Duodenal mucosa (tissue), 2 donors: ENCODE data around the gene RFT1.

Source experiments
- H3K27ac ChIP-seq: one replicate; pipeline ENCODE4 v1.7.0; 2013; ENCODE audit warnings: low read depth, low read length
- H3K27me3 ChIP-seq, 2 donors: one replicate each; pipeline ENCODE4 v1.7.0; 2013; ENCODE audit warnings: low read length in 2 of 2, control low read depth in 1 of 2; ENCODE audit not compliant: insufficient read depth in 2 of 2, control insufficient read depth in 1 of 2
- H3K36me3 ChIP-seq, 2 donors: one replicate each; pipeline ENCODE4 v1.7.0; 2013; ENCODE audit warnings: low read length in 2 of 2, control low read depth in 1 of 2; ENCODE audit not compliant: insufficient read depth in 2 of 2, control insufficient read depth in 1 of 2
- H3K4me1 ChIP-seq, 2 donors: one replicate each; pipeline ENCODE4 v1.7.0; 2013; ENCODE audit warnings: low read length in 2 of 2, control low read depth in 1 of 2; ENCODE audit not compliant: insufficient read depth in 2 of 2, control insufficient read depth in 1 of 2
- H3K4me3 ChIP-seq, 2 donors: one replicate each; pipeline ENCODE4 v1.7.0; 2013; ENCODE audit warnings: low read length in 2 of 2, low read depth in 1 of 2
- H3K9ac ChIP-seq, 2 donors: one replicate each; pipeline ENCODE4 v1.7.0; 2013; ENCODE audit warnings: low read length in 2 of 2, low read depth in 1 of 2
- H3K9me3 ChIP-seq, 2 donors: one replicate each; pipeline ENCODE4 v1.7.0; 2013; ENCODE audit warnings: low read length in 2 of 2, control low read depth in 1 of 2; ENCODE audit not compliant: control insufficient read depth in 1 of 2

The RFT1 gene

GRCh38 chr3:53170325-53171063, 40.3 kb upstream of the RFT1 start:
- Histone ChIP-seq H3K36me3 (peaks cover 3 to 34% of the 10 kb centered on the region in 2 donors), H3K4me3 (peak overlapping the region; percentile 2 to 41), H3K4me1 (peaks cover 67 to 73% of the 10 kb centered on the region in 2 donors), H3K9ac (no peak overlapping the region), H3K27me3 (no peaks in the 10 kb centered on the region), H3K27ac (peak overlapping the region; percentile 45), H3K9me3 (no peaks in the 10 kb centered on the region)

GRCh38 chr3:53169832-53170324, 39.6 kb upstream of the RFT1 start:
- Histone ChIP-seq H3K4me1 (peaks cover 67 to 71% of the 10 kb centered on the region in 2 donors), H3K9ac (no peak overlapping the region), H3K27ac (peak overlapping the region; percentile 8), H3K36me3 (peaks cover 3 to 34% of the 10 kb centered on the region in 2 donors), H3K9me3 (no peaks in the 10 kb centered on the region), H3K4me3 (peak overlapping the region; percentile 19 to 61), H3K27me3 (no peaks in the 10 kb centered on the region)

- Histone ChIP-seq H3K9ac (peak overlapping the region; percentile 16 to 27), H3K4me1 (peaks cover 67 to 76% of the 10 kb centered on the region in 2 donors), H3K27me3 (no peaks in the 10 kb centered on the region), H3K27ac (peak overlapping the region; percentile 8), H3K9me3 (no peaks in the 10 kb centered on the region), H3K36me3 (peaks cover 3 to 33% of the 10 kb centered on the region in 2 donors), H3K4me3 (peak overlapping the region; percentile 19 to 61)
These were observed 39.0 kb upstream of the RFT1 start for GRCh38 chr3:53169045-53169831.

- H3K36me3 ChIP-seq = peaks cover 3 to 25% of the 10 kb centered on the region in 2 donors
- H3K27ac ChIP-seq = no peak overlapping the region
- no peaks in the 10 kb centered on the region for H3K9me3 ChIP-seq
- peaks cover 74 to 84% of the 10 kb centered on the region in 2 donors for H3K4me1 ChIP-seq
- no peaks in the 10 kb centered on the region for H3K27me3 ChIP-seq
- H3K9ac ChIP-seq = peak overlapping the region in 1 of 2 donors; percentile 27
- peak overlapping the region in 1 of 2 donors; percentile 33 for H3K4me3 ChIP-seq
These were observed 38.1 kb upstream of the RFT1 start for GRCh38 chr3:53168175-53168923.

GRCh38 chr3:53167418-53168174, 37.4 kb upstream of the RFT1 start:
- Histone ChIP-seq H3K9ac (peak overlapping the region in 1 of 2 donors; percentile 11), H3K27ac (no peak overlapping the region), H3K27me3 (no peaks in the 10 kb centered on the region), H3K4me3 (peak overlapping the region in 1 of 2 donors; percentile 30), H3K36me3 (peaks cover 3 to 22% of the 10 kb centered on the region in 2 donors), H3K4me1 (peaks cover 81 to 89% of the 10 kb centered on the region in 2 donors), H3K9me3 (no peaks in the 10 kb centered on the region)

- H3K9me3 ChIP-seq = no peaks in the 10 kb centered on the region
- H3K27ac ChIP-seq = peak overlapping the region; percentile 30
- no peaks in the 10 kb centered on the region for H3K27me3 ChIP-seq
- peaks cover 76 to 88% of the 10 kb centered on the region in 2 donors for H3K4me1 ChIP-seq
- H3K36me3 ChIP-seq = peaks cover 3 to 22% of the 10 kb centered on the region in 2 donors
- H3K4me3 ChIP-seq = peak overlapping the region; percentile 15 to 41
- H3K9ac ChIP-seq = peak overlapping the region; percentile 2 to 11
These were observed 36.6 kb upstream of the RFT1 start for GRCh38 chr3:53166781-53167291.

- Histone ChIP-seq H3K27ac (no peak overlapping the region), H3K27me3 (no peaks in the 10 kb centered on the region), H3K36me3 (peaks cover 3 to 22% of the 10 kb centered on the region in 2 donors), H3K4me3 (peak overlapping the region in 1 of 2 donors; percentile 41), H3K9ac (peak overlapping the region in 1 of 2 donors; percentile 2), H3K9me3 (no peaks in the 10 kb centered on the region), H3K4me1 (peaks cover 69 to 81% of the 10 kb centered on the region in 2 donors)
These were observed 36.0 kb upstream of the RFT1 start for GRCh38 chr3:53166206-53166605.

GRCh38 chr3:53164911-53165310, 34.7 kb upstream of the RFT1 start:
- no peaks in the 10 kb centered on the region for H3K27me3 ChIP-seq
- H3K4me1 ChIP-seq = peaks cover 63 to 75% of the 10 kb centered on the region in 2 donors
- H3K27ac ChIP-seq = no peak overlapping the region
- H3K36me3 ChIP-seq = peaks cover 3 to 22% of the 10 kb centered on the region in 2 donors
- no peaks in the 10 kb centered on the region for H3K9me3 ChIP-seq
- no peak overlapping the region for H3K4me3 ChIP-seq
- no peak overlapping the region for H3K9ac ChIP-seq
